ENCODE measurements around the gene SCO2. TPM values are rescaled to one million over a fixed set of nuclear protein-coding genes. Genes with fewer than 3 reads are reported as not detected.

SCO2 gene
- total RNA-seq, 4 donors from 2014 or later: 5.1 to 63.6 (median 5.9) TPM; not detected in 1

DNA sequence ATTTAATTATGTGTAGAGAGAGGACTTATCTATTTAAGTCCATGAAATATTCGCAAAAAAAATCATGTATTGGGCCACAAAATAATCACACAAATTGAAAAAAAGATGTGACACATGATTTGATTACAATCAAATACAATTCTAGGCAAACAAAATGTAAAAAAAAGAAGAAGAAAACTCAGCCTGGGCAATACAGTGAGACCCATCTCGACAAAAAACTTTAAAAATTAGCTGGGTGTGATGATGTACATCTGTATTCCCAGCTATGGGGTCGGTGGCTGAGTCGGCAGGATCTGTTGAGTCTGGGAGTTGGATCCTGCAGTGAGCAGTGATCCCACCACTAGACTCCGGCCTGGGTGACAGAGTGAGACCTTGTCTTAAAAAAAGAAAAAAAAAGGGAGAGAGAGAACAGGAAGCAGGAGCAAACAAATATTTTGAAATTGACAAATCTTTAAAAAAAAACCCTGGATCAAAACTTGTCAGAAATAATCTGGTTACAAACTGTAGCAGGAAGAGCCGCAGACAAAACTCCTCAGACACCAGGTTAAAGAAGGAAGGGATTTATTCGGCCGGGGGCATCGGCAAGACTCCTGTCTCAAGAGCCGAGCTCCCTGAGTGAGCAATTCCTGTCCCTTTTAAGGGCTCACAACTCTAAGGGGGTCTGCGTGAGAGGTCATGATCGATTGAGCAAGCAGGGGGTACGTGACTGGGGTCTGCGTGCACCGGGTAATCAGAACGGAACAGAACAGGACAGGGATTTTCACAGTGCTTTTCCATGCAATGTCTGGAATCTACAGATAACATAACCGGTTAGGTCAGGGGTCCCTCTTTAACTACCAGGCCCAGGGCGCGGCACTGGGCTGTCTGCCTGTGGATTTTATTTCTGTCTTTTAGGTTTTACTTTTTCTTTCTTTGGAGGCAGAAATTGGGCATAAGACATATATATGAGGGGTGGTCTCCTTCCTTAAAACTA lies 7.7 kb upstream of the SCO2 start:
- no peak for DNase-seq
- Histone ChIP-seq H3K4me3 (no peak overlapping the region), H3K36me3 (no peaks in the 10 kb centered on the region), H3K9me3 (no peaks in the 10 kb centered on the region), H3K4me1 (peaks cover 6 to 56% (median 29%) of the 10 kb centered on the region in 4 donors), H3K27me3 (peaks cover 13% of the 10 kb centered on the region), H3K27ac (peak overlapping the region; percentile 94 to 99 (median 96))
- in situ Hi-C loops (cut with MboI; ENCODE audit: low pct_ligation_motif_present in 1 of 4, low pct_unique_long_range_greater_than_20kb in 1 of 4, low sequenced_read_pairs in 3 of 4) (no loop called here), intact Hi-C loops (cut with DNase I; ENCODE audit: low total_unique reads) (no loop called here)
- TF ChIP-seq POLR2AphosphoS5 (IDR thresholded peaks at IDR 0.05) (no peak), POLR2A (IDR thresholded peaks at IDR 0.05) (no peak), EP300 (IDR thresholded peaks at IDR 0.05; ENCODE audit: low read depth) (no peak)
- TF ChIP-seq, protein P1, sequence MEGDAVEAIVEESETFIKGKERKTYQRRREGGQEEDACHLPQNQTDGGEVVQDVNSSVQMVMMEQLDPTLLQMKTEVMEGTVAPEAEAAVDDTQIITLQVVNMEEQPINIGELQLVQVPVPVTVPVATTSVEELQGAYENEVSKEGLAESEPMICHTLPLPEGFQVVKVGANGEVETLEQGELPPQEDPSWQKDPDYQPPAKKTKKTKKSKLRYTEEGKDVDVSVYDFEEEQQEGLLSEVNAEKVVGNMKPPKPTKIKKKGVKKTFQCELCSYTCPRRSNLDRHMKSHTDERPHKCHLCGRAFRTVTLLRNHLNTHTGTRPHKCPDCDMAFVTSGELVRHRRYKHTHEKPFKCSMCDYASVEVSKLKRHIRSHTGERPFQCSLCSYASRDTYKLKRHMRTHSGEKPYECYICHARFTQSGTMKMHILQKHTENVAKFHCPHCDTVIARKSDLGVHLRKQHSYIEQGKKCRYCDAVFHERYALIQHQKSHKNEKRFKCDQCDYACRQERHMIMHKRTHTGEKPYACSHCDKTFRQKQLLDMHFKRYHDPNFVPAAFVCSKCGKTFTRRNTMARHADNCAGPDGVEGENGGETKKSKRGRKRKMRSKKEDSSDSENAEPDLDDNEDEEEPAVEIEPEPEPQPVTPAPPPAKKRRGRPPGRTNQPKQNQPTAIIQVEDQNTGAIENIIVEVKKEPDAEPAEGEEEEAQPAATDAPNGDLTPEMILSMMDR (IDR thresholded peaks at IDR 0.05): no peak
- 68 to 72% methylated on average over 12 to 19 of the region's 19 CpGs for WGBS, 2 donors (ENCODE audit: low coverage in 1 of 2)

DNA sequence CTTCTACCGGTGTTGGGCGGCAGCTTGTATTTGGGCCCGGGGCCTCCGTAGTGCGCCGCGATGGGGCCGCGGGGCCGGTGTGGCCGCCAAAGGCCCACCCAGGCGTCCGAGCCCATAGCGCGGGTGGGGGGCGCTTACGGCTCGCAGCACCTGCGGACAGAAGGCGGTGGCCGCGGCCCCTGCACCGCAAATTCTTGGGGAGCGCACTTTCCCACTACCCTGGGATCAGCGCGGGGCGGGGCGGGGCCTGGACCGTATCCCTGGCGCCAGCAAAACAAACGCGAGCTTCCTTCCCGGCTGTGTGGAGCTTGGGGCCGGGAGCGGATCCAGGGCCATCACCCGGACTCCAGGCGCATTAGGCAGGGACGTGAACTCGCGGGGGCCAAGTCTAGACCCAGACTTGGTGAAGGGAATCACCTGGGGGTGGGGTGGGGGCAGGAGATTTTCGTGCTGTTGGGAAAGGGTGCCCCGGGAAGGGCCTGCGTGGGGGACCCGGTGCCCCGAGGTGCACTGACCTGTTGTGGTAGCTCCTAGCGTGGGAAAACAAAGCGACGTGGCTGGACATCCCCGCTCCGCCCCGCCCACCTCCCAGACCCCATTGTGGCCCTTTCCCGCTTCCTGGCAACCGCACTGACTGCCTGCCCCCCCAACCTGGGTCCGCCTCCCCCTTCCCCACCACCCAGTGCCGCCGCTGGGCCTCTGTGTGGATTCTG lies 6.7 kb upstream of the SCO2 start:
- in situ Hi-C loops (cut with MboI; ENCODE audit: low pct_ligation_motif_present in 1 of 4, low pct_unique_long_range_greater_than_20kb in 1 of 4, low sequenced_read_pairs in 3 of 4) (no loop called here), intact Hi-C loops (cut with DNase I; ENCODE audit: low total_unique reads) (no loop called here)
- H3K27me3 ChIP-seq: peaks cover 13% of the 10 kb centered on the region
- TF ChIP-seq EP300 (IDR thresholded peaks at IDR 0.05; ENCODE audit: low read depth) (no peak), POLR2AphosphoS5 (IDR thresholded peaks at IDR 0.05) (peak in 2 of 3 donors; percentile 2 to 75), POLR2A (IDR thresholded peaks at IDR 0.05) (peak; percentile 40)
- DNase-seq: peak; percentile 84
- H3K4me1 ChIP-seq: peaks cover 6 to 56% (median 29%) of the 10 kb centered on the region in 4 donors
- no peaks in the 10 kb centered on the region for H3K9me3 ChIP-seq
- H3K4me3 ChIP-seq: peak overlapping the region; percentile 42 to 60 (median 53)
- H3K27ac ChIP-seq: peak overlapping the region; percentile 94 to 99 (median 96)
- 3% methylated on average over 56 of the region's 56 CpGs; no CpG with 5 or more reads in 1 of the 2 donors for WGBS, 2 donors (ENCODE audit: low coverage in 1 of 2)
- H3K36me3 ChIP-seq: no peaks in the 10 kb centered on the region

DNA sequence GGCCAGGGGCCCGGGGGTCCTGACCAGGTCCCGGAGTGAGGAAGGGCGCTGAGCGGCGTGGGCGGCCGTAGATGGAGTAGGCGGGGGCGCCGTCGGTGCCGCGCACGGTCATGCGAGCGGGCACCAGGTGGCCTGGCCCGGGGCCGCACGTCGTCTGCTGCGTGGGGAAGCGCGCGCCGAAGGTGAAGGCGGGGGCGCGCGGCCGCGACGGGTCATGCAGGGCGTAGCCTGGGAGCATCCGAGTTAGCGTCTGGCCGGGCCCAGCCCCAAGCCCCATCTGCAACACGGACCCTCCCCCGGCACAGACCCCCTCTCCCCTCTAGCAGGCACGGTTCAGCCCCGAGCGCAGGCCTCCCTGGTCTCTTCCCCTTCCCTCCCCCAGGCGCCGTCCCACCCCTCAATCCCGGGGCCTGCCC lies 6.2 kb upstream of the SCO2 start:
- H3K27ac ChIP-seq: peak overlapping the region; percentile 94 to 99 (median 96)
- no peaks in the 10 kb centered on the region for H3K9me3 ChIP-seq
- H3K4me1 ChIP-seq: peaks cover 11 to 61% (median 35%) of the 10 kb centered on the region in 4 donors
- 1% methylated on average over 16 of the region's 44 CpGs; no CpG with 5 or more reads in 1 of the 2 donors for WGBS, 2 donors (ENCODE audit: low coverage in 1 of 2)
- H3K4me3 ChIP-seq: peak overlapping the region; percentile 42 to 60 (median 53)
- peak; percentile 77 for DNase-seq
- no peaks in the 10 kb centered on the region for H3K36me3 ChIP-seq
- peaks cover 13% of the 10 kb centered on the region for H3K27me3 ChIP-seq
- intact Hi-C loops (cut with DNase I; ENCODE audit: low total_unique reads) (no loop called here), in situ Hi-C loops (cut with MboI; ENCODE audit: low pct_ligation_motif_present in 1 of 4, low pct_unique_long_range_greater_than_20kb in 1 of 4, low sequenced_read_pairs in 3 of 4) (no loop called here)
- TF ChIP-seq POLR2AphosphoS5 (IDR thresholded peaks at IDR 0.05) (peak in 2 of 3 donors; percentile 35 to 78), POLR2A (IDR thresholded peaks at IDR 0.05) (no peak), EP300 (IDR thresholded peaks at IDR 0.05; ENCODE audit: low read depth) (no peak)
- TF ChIP-seq, protein P1 (IDR thresholded peaks at IDR 0.05): no peak

DNA sequence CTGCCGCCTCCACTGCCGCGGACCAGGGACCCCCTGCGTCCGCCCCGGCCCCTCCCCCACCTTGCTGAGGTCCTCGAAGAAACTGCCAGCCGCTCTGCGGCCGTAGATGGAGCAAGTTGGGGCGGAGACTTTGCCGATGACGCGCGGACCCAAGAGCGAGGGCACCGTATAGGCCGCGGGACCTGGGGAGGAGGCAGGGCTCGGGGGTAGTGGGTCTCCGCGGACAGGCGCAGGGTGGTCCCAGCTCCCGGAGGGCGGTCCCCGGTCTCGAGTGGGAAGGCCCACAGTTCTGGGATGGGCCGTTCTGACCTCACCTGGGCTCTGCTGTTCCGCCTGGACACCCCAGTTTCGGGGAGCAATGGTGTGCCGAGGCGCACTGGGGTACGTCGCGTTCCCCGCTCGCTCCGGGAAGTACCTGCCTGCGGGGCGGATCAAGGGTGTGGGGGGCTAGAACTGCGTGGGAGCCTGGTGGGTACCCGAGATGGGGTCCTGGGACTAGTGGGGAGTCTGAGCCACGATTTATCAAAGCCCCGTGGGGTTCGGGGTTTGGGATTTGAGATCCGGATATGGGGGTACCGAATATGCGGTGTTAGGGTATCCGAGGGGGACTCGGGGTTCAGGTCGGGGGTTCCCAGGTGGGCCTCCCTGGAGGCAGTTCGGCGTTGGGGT lies 5.6 kb upstream of the SCO2 start:
- in situ Hi-C loops (cut with MboI; ENCODE audit: low pct_ligation_motif_present in 1 of 4, low pct_unique_long_range_greater_than_20kb in 1 of 4, low sequenced_read_pairs in 3 of 4): no loop called here
- intact Hi-C loops (cut with DNase I; ENCODE audit: low total_unique reads): no loop called here
- H3K36me3 ChIP-seq: no peaks in the 10 kb centered on the region
- H3K4me1 ChIP-seq: peaks cover 12 to 66% (median 39%) of the 10 kb centered on the region in 4 donors
- H3K27ac ChIP-seq: peak overlapping the region; percentile 94 to 99 (median 96)
- H3K4me3 ChIP-seq: peak overlapping the region; percentile 42 to 60 (median 53)
- peaks cover 13% of the 10 kb centered on the region for H3K27me3 ChIP-seq
- TF ChIP-seq EP300 (IDR thresholded peaks at IDR 0.05; ENCODE audit: low read depth) (no peak), POLR2AphosphoS5 (IDR thresholded peaks at IDR 0.05) (peak; percentile 87 to 91 (median 91)), POLR2A (IDR thresholded peaks at IDR 0.05) (peak; percentile 85)
- TF ChIP-seq, protein P1 (IDR thresholded peaks at IDR 0.05): no peak
- H3K9me3 ChIP-seq: no peaks in the 10 kb centered on the region
- WGBS, 2 donors (ENCODE audit: low coverage in 1 of 2): 3% methylated on average over 50 of the region's 53 CpGs; no CpG with 5 or more reads in 1 of the 2 donors
- DNase-seq: peak; percentile 93

Measured in transverse colon (tissue), 4 donors.